GM12891 (cell line): Measurements from ENCODE around the gene PDGFRB.

ENCODE experiments used
- PAX5 ChIP-seq: IDR thresholded peaks from 2 replicates; pipeline ENCODE4 v1.6.1; 2011; ENCODE audit warnings: low read length, moderate library complexity, mild to moderate bottlenecking; ENCODE audit not compliant: insufficient read depth, severe bottlenecking
- POLR2A ChIP-seq: IDR thresholded peaks from 2 replicates; pipeline ENCODE4 v1.6.1; 2011; ENCODE audit warnings: low read depth, low read length, control low read depth
- POLR2AphosphoS5 ChIP-seq: IDR thresholded peaks from 2 replicates; pipeline ENCODE4 v1.6.1; 2011; ENCODE audit warnings: low read depth, low read length, control low read depth
- SPI1 ChIP-seq: IDR thresholded peaks from 2 replicates; pipeline ENCODE4 v1.6.1; 2011; ENCODE audit warnings: low read depth, low read length, control low read depth
- TAF1 ChIP-seq: IDR thresholded peaks from 2 replicates; pipeline ENCODE4 v1.6.1; 2011; ENCODE audit warnings: low read depth, low read length, control low read depth

- TF ChIP-seq POLR2A: no peak
- TF ChIP-seq POLR2AphosphoS5: no peak
- TF ChIP-seq TAF1: no peak
- TF ChIP-seq SPI1: no peak
- TF ChIP-seq PAX5: no peak
Observed at GRCh38 chr5:150183436-150183835, 27.8 kb upstream of the PDGFRB start.
